Measurements from ENCODE around the gene KIF5A.

- no peak for TF ChIP-seq CTCF (IDR thresholded peaks at IDR 0.05)
- no peak for TF ChIP-seq MXI1 (IDR thresholded peaks at IDR 0.05; ENCODE audit: low read depth, low read length)
- TF ChIP-seq SIN3A (IDR thresholded peaks at IDR 0.05; ENCODE audit: borderline replicate concordance, low read depth, low read length): no peak
- no peak for TF ChIP-seq EP300 (IDR thresholded peaks at IDR 0.05; ENCODE audit: borderline replicate concordance in 1 of 2, low read depth in 1 of 2, low read length in 1 of 2)
- TF ChIP-seq POLR2AphosphoS5 (IDR thresholded peaks at IDR 0.05; ENCODE audit: low read depth, low read length): no peak
- no peak for TF ChIP-seq NRF1 (IDR thresholded peaks at IDR 0.05; ENCODE audit: low read depth, low read length)
- no peak for TF ChIP-seq PBX3 (IDR thresholded peaks at IDR 0.05)
- TF ChIP-seq YY1 (IDR thresholded peaks at IDR 0.05; ENCODE audit: low read depth): no peak
- no peak for TF ChIP-seq ZBTB33 (IDR thresholded peaks at IDR 0.05; ENCODE audit: borderline replicate concordance, low read depth)
- no peak for TF ChIP-seq RAD21 (IDR thresholded peaks at IDR 0.05; ENCODE audit: low read length)
- TF ChIP-seq CHD2 (IDR thresholded peaks at IDR 0.05; ENCODE audit: low read length, partially characterized antibody): no peak
- no peak for TF ChIP-seq EZH2phosphoT487 (IDR thresholded peaks at IDR 0.05; ENCODE audit: borderline replicate concordance, low read depth)
- TF ChIP-seq TCF12 (IDR thresholded peaks at IDR 0.05): no peak
These were observed 53.5 kb downstream of the KIF5A start for GRCh38 chr12:57603324-57603723.
